Ascending aorta (tissue), 2 donors: ENCODE data around the gene C12orf60. TPM values are rescaled to one million over a fixed set of nuclear protein-coding genes. Genes with fewer than 3 reads are reported as not detected.
"Not testable (repeated sequence)": the region's sequence is repeated elsewhere in the genome, so short reads cannot be mapped to it uniquely, and the experiment has no call there.

Experiments
- DNase-seq, 2 donors: peaks; one replicate each; pipeline ENCODE4 v3.0.0-alpha.2; 2019; ENCODE audit warnings: low spot score in 2 of 2
- H3K27ac ChIP-seq, 2 donors: fragments of 200-600 bp; sonication (generic); one replicate each; pipeline ENCODE4 v1.5.1; 2016 to 2017; ENCODE audit warnings: mild to moderate bottlenecking in 1 of 2
- H3K27me3 ChIP-seq: fragments of 200-600 bp; sonication (generic); one replicate; pipeline ENCODE4 v1.5.1; 2017
- H3K36me3 ChIP-seq, 2 donors: fragments of 200-600 bp; sonication (generic); one replicate each; pipeline ENCODE4 v1.5.1; 2016
- H3K4me1 ChIP-seq, 2 donors: fragments of 200-600 bp; sonication (generic); one replicate each; pipeline ENCODE4 v1.5.1; 2016 to 2017; ENCODE audit warnings: mild to moderate bottlenecking in 1 of 2
- H3K4me3 ChIP-seq, 2 donors: fragments of 200-600 bp; sonication (generic); one replicate each; pipeline ENCODE4 v1.5.1; 2016 to 2017; ENCODE audit warnings: mild to moderate bottlenecking in 1 of 2
- H3K9me3 ChIP-seq, 2 donors: fragments of 200-600 bp; sonication (generic); one replicate each; pipeline ENCODE4 v1.5.1; 2016
- CTCF ChIP-seq, 3 experiments: fragments of 200-600 bp in 2 of 3; fragments of 450-650 bp in 1 of 3; sonication (generic) in 2 of 3; IDR thresholded peaks; one replicate each; pipeline ENCODE4 v1.5.1; 2016 to 2019; ENCODE audit warnings: antibody characterized with exemption in 3 of 3, mild to moderate bottlenecking in 1 of 3, moderate library complexity in 1 of 3
- intact Hi-C: fragments of 100-400 bp; cut with DNase I; formaldehyde crosslinking; loops from one replicate; pipeline ENCODE4 v1.15.1; 2023
- total RNA-seq: library from RNA; depleted of rRNA; stranded (reverse); fragments of >200 nt; gene quantifications from one replicate; pipeline ENCODE4 v1.1.0, GENCODE V29; 2016

The C12orf60 gene
- total RNA-seq: not detected

- H3K27me3 ChIP-seq: no peaks in the 10 kb centered on the region
- intact Hi-C loops: loop anchor here (2.0 kb wide), 2 partner anchors 28 to 38 kb away; a partner anchor contains a TSS
- no peaks in the 10 kb centered on the region for H3K9me3 ChIP-seq
- DNase-seq: peak; percentile 95 to 98
- peak within 1 kb of the TSS; percentile 90 to 97 for H3K27ac ChIP-seq
- no peak for TF ChIP-seq CTCF (IDR thresholded peaks at IDR 0.05)
- H3K36me3 ChIP-seq: peaks cover 7 to 12% of the 10 kb centered on the region in 2 donors
- peaks cover 3 to 9% of the 10 kb centered on the region in 2 donors for H3K4me1 ChIP-seq
- H3K4me3 ChIP-seq: peak within 1 kb of the TSS; percentile 84 to 98
These were observed at the start of gene C12orf60, which contains the start of gene WBP11 for GRCh38 chr12:14803011-14803829. Gene C12orf60, plus strand, starts transcription at chr12:14803670. Its CDS starts 19,266 bp downstream, at chr12:14822936. Gene WBP11, minus strand, starts transcription at chr12:14803478. Its CDS starts 2,095 bp downstream, at chr12:14801383.

DNA sequence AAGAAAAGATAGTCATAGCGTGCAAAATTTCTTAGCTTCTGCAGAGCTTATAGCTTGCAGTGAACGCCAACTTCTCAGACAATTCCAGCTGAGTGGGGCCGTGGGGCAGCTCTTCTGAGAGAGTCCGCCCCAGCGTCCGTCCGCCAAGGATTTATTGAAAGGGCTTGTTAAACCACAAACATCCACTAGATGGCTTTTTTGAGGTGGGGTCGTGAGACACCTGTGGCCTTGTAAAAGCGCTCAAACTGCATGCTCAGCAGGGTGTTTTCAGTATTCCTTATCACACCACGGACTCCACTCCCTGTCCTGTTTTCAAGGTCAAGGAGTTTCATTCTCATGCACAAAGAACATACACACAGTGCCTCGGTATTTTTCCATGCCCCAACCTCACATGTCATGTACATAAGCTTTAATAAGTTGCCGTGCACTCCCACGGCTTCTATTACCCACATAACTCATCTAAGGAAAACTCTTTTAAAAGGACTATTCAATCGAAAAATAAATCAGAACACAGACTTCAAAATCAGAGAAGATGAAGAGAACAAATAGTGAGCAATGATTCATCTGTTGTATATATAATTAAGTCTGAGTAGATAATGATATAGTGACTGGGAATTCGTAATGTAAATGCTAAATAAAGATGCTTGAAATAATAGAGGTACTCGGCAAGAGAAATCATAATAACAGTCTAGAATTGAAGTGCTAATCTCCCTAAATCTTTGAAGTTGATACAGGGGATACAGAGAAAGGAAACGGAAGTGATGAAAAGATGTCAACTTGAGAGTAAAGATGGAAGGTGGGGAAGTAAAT lies 46.9 kb upstream of the C12orf60 start:
- Histone ChIP-seq H3K36me3 (peaks cover 0 to 6% of the 10 kb centered on the region in 2 donors), H3K4me3 (no peak overlapping the region), H3K4me1 (no peaks in the 10 kb centered on the region), H3K27me3 (no peaks in the 10 kb centered on the region), H3K9me3 (no peaks in the 10 kb centered on the region), H3K27ac (no peak overlapping the region)
- DNase-seq: no peak
- TF ChIP-seq CTCF (IDR thresholded peaks at IDR 0.05): peak in 1 of 3 experiments; percentile 9
- intact Hi-C loops: no loop called here

- H3K9me3 ChIP-seq, H3K27me3 ChIP-seq, intact Hi-C loops, H3K4me3 ChIP-seq, DNase-seq, H3K27ac ChIP-seq, H3K4me1 ChIP-seq: not testable (repeated sequence)
- peaks cover 0 to 10% of the 10 kb centered on the region in 2 donors for H3K36me3 ChIP-seq
These were observed 43.7 kb upstream of the C12orf60 start for GRCh38 chr12:14759711-14760280.

DNA sequence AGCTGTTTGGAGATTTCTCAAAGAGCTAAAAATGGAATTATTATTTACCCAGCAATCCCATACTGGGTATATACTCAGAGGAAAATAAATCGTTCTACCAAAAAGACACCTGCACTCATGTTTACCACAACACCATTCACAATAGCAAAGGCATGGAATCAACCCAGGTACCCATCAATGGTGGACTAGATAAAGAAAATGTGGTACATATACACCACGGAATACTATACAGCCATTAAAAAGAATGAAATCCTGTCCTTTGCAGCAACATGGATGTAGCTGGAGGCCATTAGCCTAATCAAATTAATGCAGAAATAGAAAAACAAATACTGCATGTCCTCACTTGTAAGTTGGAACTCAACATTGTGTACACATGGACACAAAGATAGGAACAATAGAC lies 38.1 kb upstream of the C12orf60 start:
- peaks cover 0 to 16% of the 10 kb centered on the region in 2 donors for H3K36me3 ChIP-seq

DNA sequence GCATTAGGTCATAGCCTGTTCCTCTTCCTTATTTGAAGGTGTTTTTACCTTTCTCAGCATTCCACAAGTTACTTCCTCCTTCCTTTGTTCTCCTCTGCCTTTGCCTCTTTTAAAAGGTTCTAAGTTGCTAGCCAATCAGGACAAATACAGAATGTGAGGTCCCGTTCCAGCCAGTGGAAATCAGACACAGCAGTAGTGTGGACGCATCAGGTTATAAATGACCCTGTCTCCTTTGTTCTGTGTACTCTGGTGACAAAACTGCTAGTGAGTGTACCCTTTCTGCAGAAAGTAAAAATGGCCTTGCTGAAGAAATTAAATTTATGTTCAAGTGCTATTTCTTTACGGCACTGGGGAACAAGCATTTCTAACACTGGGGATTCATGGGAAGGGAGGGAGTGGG lies 37.5 kb upstream of the C12orf60 start:
- DNase-seq, H3K4me3 ChIP-seq, H3K27me3 ChIP-seq, H3K4me1 ChIP-seq, intact Hi-C loops, H3K27ac ChIP-seq: not testable (repeated sequence)
- Histone ChIP-seq H3K9me3 (peaks cover 0 to 10% of the 10 kb centered on the region in 2 donors), H3K36me3 (peaks cover 0 to 12% of the 10 kb centered on the region in 2 donors)

More for the DNA sequence above, 38.1 kb upstream of the C12orf60 start:
- Histone ChIP-seq H3K9me3 (peaks cover 0 to 10% of the 10 kb centered on the region in 2 donors), H3K4me3 (no peak overlapping the region), H3K4me1 (no peaks in the 10 kb centered on the region), H3K27ac (no peak overlapping the region), H3K27me3 (no peaks in the 10 kb centered on the region)
- no peak for TF ChIP-seq CTCF (IDR thresholded peaks at IDR 0.05)
- DNase-seq: no peak
- intact Hi-C loops: no loop called here

GRCh38 chr12:14766649-14767215 lies 36.7 kb upstream of the C12orf60 start:
- Histone ChIP-seq H3K36me3 (peaks cover 0 to 12% of the 10 kb centered on the region in 2 donors), H3K27ac (no peak overlapping the region), H3K4me1 (peaks cover 0 to 2% of the 10 kb centered on the region in 2 donors), H3K4me3 (no peak overlapping the region), H3K27me3 (no peaks in the 10 kb centered on the region), H3K9me3 (peaks cover 0 to 10% of the 10 kb centered on the region in 2 donors)
- no peak for DNase-seq
- intact Hi-C loops: no loop called here
- TF ChIP-seq CTCF (IDR thresholded peaks at IDR 0.05): no peak
